Gastrocnemius medialis (tissue), 4 donors: Measurements from ENCODE around the gene PIAS2.

Source experiments
- CTCF ChIP-seq, 5 experiments: fragments of 450-650 bp in 3 of 5; fragments of 200-600 bp in 2 of 5; sonication (generic) in 2 of 5; IDR thresholded peaks in 4 of 5; conservative IDR thresholded peaks in 1 of 5; 1 replicate in 4 of 5; 2 replicates in 1 of 5; pipeline ENCODE4 v1.5.1; 2016 to 2019; ENCODE audit warnings: antibody characterized with exemption in 5 of 5, mild to moderate bottlenecking in 3 of 5, moderate library complexity in 3 of 5
- POLR2A ChIP-seq, 2 donors: fragments of 450-650 bp; IDR thresholded peaks; one replicate each; pipeline ENCODE4 v1.6.1; 2017; ENCODE audit warnings: antibody characterized with exemption in 2 of 2, mild to moderate bottlenecking in 2 of 2, moderate library complexity in 2 of 2

GRCh38 chr18:46829531-46829930, 87.8 kb downstream of the PIAS2 start:
- TF ChIP-seq CTCF (IDR thresholded peaks at IDR 0.05 in 4 of 5, conservative IDR thresholded peaks at IDR 0.05 in 1 of 5) (no peak), POLR2A (IDR thresholded peaks at IDR 0.05) (no peak)
